Measurements from ENCODE around the gene SSTR3. TPM values are rescaled to one million over a fixed set of nuclear protein-coding genes. Genes with fewer than 3 reads are reported as not detected.

SSTR3 gene
- total and polyA plus RNA-seq, 3 donors from 2014 or later: 26.8 to 54.4 (median 40.1) TPM

DNA sequence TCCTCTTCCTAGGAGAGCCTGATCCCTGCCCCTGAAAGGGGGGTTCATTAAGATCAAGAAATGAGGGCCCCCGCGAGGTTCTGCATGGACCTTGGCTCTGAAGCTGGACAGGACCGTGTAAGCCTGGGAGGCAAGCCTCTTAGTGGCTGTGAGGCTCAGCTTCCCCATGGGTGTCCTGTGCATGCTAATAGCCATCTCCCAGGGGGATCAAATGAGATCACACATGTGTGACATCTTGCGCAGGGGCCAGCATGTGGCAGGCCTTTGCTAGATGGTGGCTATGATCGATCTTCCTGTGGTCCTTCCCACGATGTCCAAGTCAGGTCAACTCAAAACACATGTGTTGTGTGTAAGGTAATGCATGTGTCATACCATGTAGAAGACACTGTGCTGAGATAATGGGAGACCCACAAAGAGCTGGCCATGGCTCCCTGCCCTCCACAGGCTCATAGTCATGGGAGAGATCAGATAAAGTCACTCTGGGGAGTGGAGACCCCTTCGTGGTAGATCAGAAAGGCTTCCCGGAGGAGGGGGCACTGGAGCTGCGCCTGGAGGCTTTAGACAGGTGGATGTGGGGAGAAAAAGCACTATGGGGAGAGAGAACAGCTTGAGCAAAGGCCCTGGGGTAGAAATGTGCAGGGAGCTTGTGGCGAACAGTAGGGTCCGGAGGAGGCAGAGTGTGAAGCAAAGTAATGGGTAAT is 28.1 kb upstream of the SSTR3 start:
- Histone ChIP-seq H3K4me1 (no peaks in the 10 kb centered on the region), H3K4me3 (no peak overlapping the region), H3K9me3 (no peaks in the 10 kb centered on the region), H3K36me3 (ENCODE audit: low read depth, missing control alignments) (no peaks in the 10 kb centered on the region), H3K27me3 (no peaks in the 10 kb centered on the region), H3K27ac (no peak overlapping the region)
- DNase-seq: no peak
- TF ChIP-seq POLR2A (IDR thresholded peaks at IDR 0.05): no peak
- TF ChIP-seq, protein P1, sequence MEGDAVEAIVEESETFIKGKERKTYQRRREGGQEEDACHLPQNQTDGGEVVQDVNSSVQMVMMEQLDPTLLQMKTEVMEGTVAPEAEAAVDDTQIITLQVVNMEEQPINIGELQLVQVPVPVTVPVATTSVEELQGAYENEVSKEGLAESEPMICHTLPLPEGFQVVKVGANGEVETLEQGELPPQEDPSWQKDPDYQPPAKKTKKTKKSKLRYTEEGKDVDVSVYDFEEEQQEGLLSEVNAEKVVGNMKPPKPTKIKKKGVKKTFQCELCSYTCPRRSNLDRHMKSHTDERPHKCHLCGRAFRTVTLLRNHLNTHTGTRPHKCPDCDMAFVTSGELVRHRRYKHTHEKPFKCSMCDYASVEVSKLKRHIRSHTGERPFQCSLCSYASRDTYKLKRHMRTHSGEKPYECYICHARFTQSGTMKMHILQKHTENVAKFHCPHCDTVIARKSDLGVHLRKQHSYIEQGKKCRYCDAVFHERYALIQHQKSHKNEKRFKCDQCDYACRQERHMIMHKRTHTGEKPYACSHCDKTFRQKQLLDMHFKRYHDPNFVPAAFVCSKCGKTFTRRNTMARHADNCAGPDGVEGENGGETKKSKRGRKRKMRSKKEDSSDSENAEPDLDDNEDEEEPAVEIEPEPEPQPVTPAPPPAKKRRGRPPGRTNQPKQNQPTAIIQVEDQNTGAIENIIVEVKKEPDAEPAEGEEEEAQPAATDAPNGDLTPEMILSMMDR (IDR thresholded peaks at IDR 0.05): no peak
- 83 to 89% methylated on average over 9 to 11 of the region's 11 CpGs for WGBS, 2 donors
- intact Hi-C loops (cut with DNase I; ENCODE audit: low total_unique reads): no loop called here

DNA sequence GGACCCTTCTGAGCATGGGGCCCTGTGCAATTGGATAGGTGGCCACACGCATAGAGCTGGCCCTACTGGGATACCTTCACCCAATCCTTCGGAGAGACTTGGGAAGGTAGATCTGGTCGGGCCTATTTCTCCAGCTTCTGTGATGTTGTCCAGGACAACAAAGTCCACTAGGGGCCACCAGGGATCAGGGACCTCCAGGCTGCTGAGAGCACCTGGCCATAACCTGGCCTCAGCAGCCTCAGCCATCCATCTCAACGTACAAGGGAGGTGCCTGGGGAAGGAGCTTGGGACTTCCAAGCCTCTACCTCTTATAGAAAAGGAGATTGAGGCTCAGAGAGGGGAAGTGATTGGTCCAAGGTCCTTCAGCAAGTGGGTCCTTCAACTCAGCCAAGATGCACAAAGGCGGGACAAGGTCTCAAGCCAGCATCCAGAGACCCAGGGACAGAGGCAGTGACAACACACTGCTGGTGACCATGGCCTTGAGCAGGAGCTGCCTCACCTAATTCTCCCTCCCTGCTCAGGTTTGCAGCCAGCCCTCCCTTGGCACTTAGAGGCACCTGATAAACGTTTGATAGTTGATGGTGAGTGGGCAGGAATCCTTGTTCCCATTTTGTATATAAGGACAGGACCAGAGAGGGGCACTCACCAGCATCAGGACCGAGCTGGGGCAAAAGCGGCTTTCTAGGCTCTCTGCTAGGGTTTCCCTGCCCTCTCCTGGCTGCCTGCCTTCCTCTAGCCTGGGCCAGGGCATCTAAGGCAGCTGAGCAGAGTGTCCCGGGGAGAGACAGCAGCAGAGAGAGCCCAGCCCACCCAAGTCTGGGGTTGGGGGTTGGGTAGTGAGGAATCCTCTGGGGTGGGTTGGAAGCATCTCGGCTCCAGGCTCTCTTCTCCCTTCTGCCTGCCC is 27.3 kb upstream of the SSTR3 start:
- WGBS, 2 donors: 75 to 80% methylated on average over 8 to 10 of the region's 10 CpGs
- Histone ChIP-seq H3K27me3 (no peaks in the 10 kb centered on the region), H3K4me1 (no peaks in the 10 kb centered on the region), H3K36me3 (ENCODE audit: low read depth, missing control alignments) (no peaks in the 10 kb centered on the region), H3K9me3 (no peaks in the 10 kb centered on the region), H3K27ac (no peak overlapping the region), H3K4me3 (no peak overlapping the region)
- TF ChIP-seq, protein P1 (IDR thresholded peaks at IDR 0.05): no peak
- TF ChIP-seq POLR2A (IDR thresholded peaks at IDR 0.05): no peak
- no peak for DNase-seq
- intact Hi-C loops (cut with DNase I; ENCODE audit: low total_unique reads): no loop called here

DNA sequence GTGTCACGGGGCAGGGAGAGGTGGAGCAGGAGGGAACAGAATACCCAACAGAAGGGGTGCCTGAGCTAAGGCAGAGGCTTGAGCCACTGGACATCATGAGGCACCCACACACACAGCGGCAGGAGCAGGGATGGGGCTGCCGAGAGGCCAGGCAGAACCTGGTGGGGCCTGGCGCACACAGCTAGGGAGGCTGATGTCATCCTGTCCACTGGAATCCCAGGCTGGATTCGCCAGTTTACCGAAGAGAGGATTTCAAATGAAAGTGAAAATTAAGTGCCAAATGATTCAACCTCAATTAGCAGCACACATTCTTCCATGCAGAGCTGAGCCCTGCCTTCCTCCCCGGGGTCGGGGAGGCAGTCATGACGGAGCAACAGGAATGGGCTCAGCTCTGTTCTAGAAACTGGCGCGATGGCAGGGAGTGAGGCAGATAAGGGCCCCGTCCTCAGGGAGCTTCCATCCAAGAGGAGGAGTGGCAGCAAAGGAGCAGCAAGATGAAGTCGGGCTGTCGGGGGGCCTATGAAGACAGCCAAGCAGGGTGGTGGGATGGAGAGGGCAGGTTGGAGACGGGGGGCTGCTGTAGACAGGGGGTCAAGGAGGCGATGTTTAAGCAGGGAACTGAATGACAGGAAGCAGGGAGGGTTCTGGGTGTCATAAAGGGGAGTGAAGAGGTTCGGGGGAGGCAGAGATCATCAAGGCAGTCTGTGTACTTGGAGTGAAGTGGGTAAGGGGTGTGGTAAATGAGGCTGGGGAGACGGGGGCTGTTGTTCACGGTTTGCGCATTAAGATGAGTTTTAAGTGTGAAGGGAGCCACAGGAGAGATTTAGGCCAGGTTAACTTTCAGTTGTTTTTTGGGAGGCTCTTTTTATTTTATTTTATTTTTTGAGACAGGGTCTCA is 25.3 kb upstream of the SSTR3 start:
- 74 to 80% methylated on average over 20 of the region's 20 CpGs for WGBS, 2 donors
- no peak for TF ChIP-seq POLR2A (IDR thresholded peaks at IDR 0.05)
- TF ChIP-seq, protein P1 (IDR thresholded peaks at IDR 0.05): no peak
- DNase-seq: no peak
- H3K27ac ChIP-seq: no peak overlapping the region
- H3K4me1 ChIP-seq: peaks cover 6% of the 10 kb centered on the region
- no peaks in the 10 kb centered on the region for H3K27me3 ChIP-seq
- H3K9me3 ChIP-seq: no peaks in the 10 kb centered on the region
- H3K36me3 ChIP-seq (ENCODE audit: low read depth, missing control alignments): no peaks in the 10 kb centered on the region
- no peak overlapping the region for H3K4me3 ChIP-seq
- intact Hi-C loops (cut with DNase I; ENCODE audit: low total_unique reads): no loop called here

DNA sequence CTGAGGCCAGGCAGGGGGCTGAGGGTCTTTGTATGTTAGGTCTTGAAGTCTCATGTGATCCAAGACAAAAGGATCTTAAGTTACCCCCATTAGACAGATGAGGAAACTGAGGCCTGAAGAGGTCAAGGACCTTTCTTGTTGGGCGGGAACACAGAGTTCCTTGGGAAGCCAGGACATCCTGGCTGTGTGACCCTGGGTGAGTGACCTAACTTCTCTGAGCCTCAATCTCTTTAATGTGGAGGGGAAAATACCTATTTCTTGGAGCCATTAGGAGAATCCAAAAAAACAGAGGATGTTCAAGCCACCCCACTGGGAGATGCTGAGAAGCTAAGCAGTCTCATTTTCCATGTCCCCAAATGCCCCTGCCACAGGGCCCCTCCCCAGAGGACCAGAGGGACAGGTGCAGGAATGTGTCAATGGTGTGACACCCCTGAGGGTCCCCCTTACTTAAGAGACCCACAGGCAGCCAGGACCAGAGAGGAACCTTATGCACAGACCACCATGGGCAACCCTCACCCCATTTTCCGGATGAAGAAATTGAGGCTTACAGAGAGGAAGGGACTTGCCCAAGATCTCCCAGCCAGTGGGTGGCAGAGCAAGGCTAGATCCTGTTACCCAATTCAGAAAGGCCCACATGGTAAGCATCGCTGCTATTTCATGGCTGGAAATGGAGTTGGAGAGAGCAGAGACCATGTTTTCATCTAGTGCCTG is 23.8 kb upstream of the SSTR3 start:
- Histone ChIP-seq H3K36me3 (ENCODE audit: low read depth, missing control alignments) (no peaks in the 10 kb centered on the region), H3K4me3 (no peak overlapping the region), H3K27me3 (no peaks in the 10 kb centered on the region), H3K27ac (no peak overlapping the region), H3K4me1 (peaks cover 10% of the 10 kb centered on the region), H3K9me3 (no peaks in the 10 kb centered on the region)
- intact Hi-C loops (cut with DNase I; ENCODE audit: low total_unique reads): no loop called here
- TF ChIP-seq, protein P1 (IDR thresholded peaks at IDR 0.05): no peak
- TF ChIP-seq POLR2A (IDR thresholded peaks at IDR 0.05): no peak
- WGBS, 2 donors: 93 to 96% methylated on average over 2 to 3 of the region's 3 CpGs
- DNase-seq: no peak

All from testis (tissue), 3 donors.